Ovary (tissue), 3 donors: Measurements from ENCODE around the gene TRIO.

ENCODE experiments used
- EP300 ChIP-seq: sonication (generic); formaldehyde crosslinking; IDR thresholded peaks from one replicate; pipeline ENCODE4 v1.6.1; 2017; ENCODE audit warnings: antibody characterized with exemption
- POLR2A ChIP-seq: fragments of 450-650 bp; IDR thresholded peaks from one replicate; pipeline ENCODE4 v1.6.1; 2017; ENCODE audit warnings: antibody characterized with exemption, mild to moderate bottlenecking, moderate library complexity
- TF ChIP-seq, protein P1 (sequence below), 3 donors: fragments of 450-650 bp in 2 of 3; fragments of 200-600 bp in 1 of 3; IDR thresholded peaks; one replicate each; pipeline versions ENCODE4 v1.5.1 to v1.8.0; 2016 to 2022; ENCODE audit warnings: antibody characterized with exemption in 3 of 3, mild to moderate bottlenecking in 1 of 3
- donor health status: DM: no; HTN: no; CAD: no.

- TF ChIP-seq, protein P1, sequence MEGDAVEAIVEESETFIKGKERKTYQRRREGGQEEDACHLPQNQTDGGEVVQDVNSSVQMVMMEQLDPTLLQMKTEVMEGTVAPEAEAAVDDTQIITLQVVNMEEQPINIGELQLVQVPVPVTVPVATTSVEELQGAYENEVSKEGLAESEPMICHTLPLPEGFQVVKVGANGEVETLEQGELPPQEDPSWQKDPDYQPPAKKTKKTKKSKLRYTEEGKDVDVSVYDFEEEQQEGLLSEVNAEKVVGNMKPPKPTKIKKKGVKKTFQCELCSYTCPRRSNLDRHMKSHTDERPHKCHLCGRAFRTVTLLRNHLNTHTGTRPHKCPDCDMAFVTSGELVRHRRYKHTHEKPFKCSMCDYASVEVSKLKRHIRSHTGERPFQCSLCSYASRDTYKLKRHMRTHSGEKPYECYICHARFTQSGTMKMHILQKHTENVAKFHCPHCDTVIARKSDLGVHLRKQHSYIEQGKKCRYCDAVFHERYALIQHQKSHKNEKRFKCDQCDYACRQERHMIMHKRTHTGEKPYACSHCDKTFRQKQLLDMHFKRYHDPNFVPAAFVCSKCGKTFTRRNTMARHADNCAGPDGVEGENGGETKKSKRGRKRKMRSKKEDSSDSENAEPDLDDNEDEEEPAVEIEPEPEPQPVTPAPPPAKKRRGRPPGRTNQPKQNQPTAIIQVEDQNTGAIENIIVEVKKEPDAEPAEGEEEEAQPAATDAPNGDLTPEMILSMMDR (IDR thresholded peaks at IDR 0.05), result no peak
- no peak for TF ChIP-seq POLR2A
- no peak for TF ChIP-seq EP300
Measured at GRCh38 chr5:14171621-14172020, 28.5 kb downstream of the TRIO start.
